SK-N-SH treated with all-trans-retinoic acid at 6 μM for 48 hours (cell line): Measurements from ENCODE around the gene NXPE1.

Source experiments
- ARNTL ChIP-seq: fragments of 450-650 bp; formaldehyde crosslinking; IDR thresholded peaks from 2 replicates; pipeline ENCODE4 v1.5.0; 2020; ENCODE audit warnings: low read depth, mild to moderate bottlenecking, moderate library complexity, borderline replicate concordance
- ZNF8 ChIP-seq: fragments of 450-650 bp; formaldehyde crosslinking; IDR thresholded peaks from 2 replicates; pipeline ENCODE4 v1.5.0; 2020; ENCODE audit warnings: mild to moderate bottlenecking, moderate library complexity

DNA sequence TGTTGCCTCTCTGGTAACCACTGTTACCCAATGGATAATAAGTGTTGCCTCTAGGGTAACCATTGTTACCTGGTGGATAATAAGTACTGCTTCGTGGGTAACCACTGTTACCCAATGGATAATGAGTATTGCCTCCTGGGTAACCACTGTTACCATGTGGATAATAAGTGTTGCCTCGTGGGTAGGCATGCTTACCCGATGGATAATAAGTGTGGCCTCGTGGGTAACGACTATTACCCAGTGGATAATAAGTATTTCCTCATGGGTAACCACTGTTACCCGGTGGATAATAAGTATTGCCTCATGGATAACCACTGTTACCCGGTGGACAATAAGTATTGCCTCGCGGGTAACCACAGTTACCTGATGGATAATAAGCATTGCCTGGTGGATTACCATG lies 49.7 kb upstream of the NXPE1 start:
- TF ChIP-seq ZNF8 (CRISPR knock-in tag) (no peak), ARNTL (CRISPR knock-in tag) (no peak)
